SK-N-SH treated with all-trans-retinoic acid at 6 μM for 48 hours (cell line): ENCODE data around the gene FAXDC2.

Experiments used
- ATAC-seq: fragments of 200-7000 bp; cut with Tn5 transposase; 3 replicates; pipeline ENCODE4 v1.9.1; 2020; ENCODE audit warnings: mild to moderate bottlenecking, moderate library complexity
- ARNTL ChIP-seq: fragments of 450-650 bp; formaldehyde crosslinking; IDR thresholded peaks from 2 replicates; pipeline ENCODE4 v1.5.0; 2020; ENCODE audit warnings: low read depth, mild to moderate bottlenecking, moderate library complexity, borderline replicate concordance
- BACH2 ChIP-seq: fragments of 250-450 bp; sonication (Bioruptor Pico); IDR thresholded peaks from 2 replicates; pipeline ENCODE4 v1.9.0; 2021; ENCODE audit warnings: mild to moderate bottlenecking, borderline replicate concordance
- CSDC2 ChIP-seq: fragments of 250-450 bp; sonication (Bioruptor Pico); IDR thresholded peaks from 2 replicates; pipeline ENCODE4 v1.5.0; 2020; ENCODE audit warnings: mild to moderate bottlenecking, moderate library complexity
- ESRRG ChIP-seq: fragments of 250-450 bp; sonication (Bioruptor Pico); IDR thresholded peaks from 2 replicates; pipeline ENCODE4 v1.6.1; 2021; ENCODE audit warnings: mild to moderate bottlenecking
- GLIS3 ChIP-seq: fragments of 250-450 bp; sonication (Bioruptor Pico); IDR thresholded peaks from 2 replicates; pipeline ENCODE4 v1.5.0; 2020; ENCODE audit warnings: mild to moderate bottlenecking, moderate library complexity
- ISL1 ChIP-seq: fragments of 250-450 bp; sonication (Bioruptor Pico); IDR thresholded peaks from 2 replicates; pipeline ENCODE4 v2.1.2; 2022; ENCODE audit warnings: mild to moderate bottlenecking, moderate library complexity
- OSR1 ChIP-seq: fragments of 250-450 bp; sonication (Bioruptor Pico); IDR thresholded peaks from 2 replicates; pipeline ENCODE4 v1.8.0; 2022; ENCODE audit warnings: moderate library complexity, mild to moderate bottlenecking, inconsistent platforms
- PPARA ChIP-seq: fragments of 250-450 bp; sonication (Bioruptor Pico); IDR thresholded peaks from 2 replicates; pipeline ENCODE4 v1.5.0; 2020; ENCODE audit warnings: mild to moderate bottlenecking, borderline replicate concordance
- RARB ChIP-seq: fragments of 250-450 bp; sonication (Bioruptor Pico); IDR thresholded peaks from 2 replicates; pipeline ENCODE4 v1.8.0; 2021; ENCODE audit warnings: mild to moderate bottlenecking, moderate library complexity
- SNAI2 ChIP-seq: fragments of 250-450 bp; sonication (Bioruptor Pico); IDR thresholded peaks from 2 replicates; pipeline ENCODE4 v1.5.0; 2020; ENCODE audit warnings: mild to moderate bottlenecking, moderate library complexity
- TCF4 ChIP-seq: fragments of 250-450 bp; sonication (Bioruptor Pico); IDR thresholded peaks from 2 replicates; pipeline ENCODE4 v1.8.0; 2021; ENCODE audit warnings: mild to moderate bottlenecking, moderate library complexity, borderline replicate concordance
- TOX ChIP-seq: fragments of 250-450 bp; sonication (Bioruptor Pico); IDR thresholded peaks from 2 replicates; pipeline ENCODE4 v1.8.0; 2021; ENCODE audit warnings: mild to moderate bottlenecking, moderate library complexity, borderline replicate concordance
- ZC3H10 ChIP-seq: fragments of 250-450 bp; sonication (Bioruptor Pico); IDR thresholded peaks from 2 replicates; pipeline ENCODE4 v1.5.1; 2021; ENCODE audit warnings: mild to moderate bottlenecking, moderate library complexity
- ZFP3 ChIP-seq: fragments of 250-450 bp; sonication (Bioruptor Pico); IDR thresholded peaks from 2 replicates; pipeline ENCODE4 v1.5.0; 2020; ENCODE audit warnings: mild to moderate bottlenecking, moderate library complexity
- ZFP30 ChIP-seq: fragments of 450-650 bp; formaldehyde crosslinking; IDR thresholded peaks from 2 replicates; pipeline ENCODE4 v1.5.0; 2022; ENCODE audit warnings: mild to moderate bottlenecking, moderate library complexity
- ZNF565 ChIP-seq: fragments of 450-650 bp; formaldehyde crosslinking; conservative IDR thresholded peaks from 2 replicates; pipeline ENCODE4 v1.5.0; 2020; ENCODE audit warnings: low read depth, mild to moderate bottlenecking, moderate library complexity
- ZNF70 ChIP-seq: fragments of 450-650 bp; formaldehyde crosslinking; IDR thresholded peaks from 2 replicates; pipeline ENCODE4 v1.5.0; 2020; ENCODE audit warnings: mild to moderate bottlenecking, moderate library complexity
- ZNF8 ChIP-seq: fragments of 450-650 bp; formaldehyde crosslinking; IDR thresholded peaks from 2 replicates; pipeline ENCODE4 v1.5.0; 2020; ENCODE audit warnings: mild to moderate bottlenecking, moderate library complexity
- TF ChIP-seq, protein P1 (sequence below): fragments of 250-450 bp; sonication (Bioruptor Pico); IDR thresholded peaks from 2 replicates; pipeline ENCODE4 v1.5.0; 2020; ENCODE audit warnings: mild to moderate bottlenecking, moderate library complexity
- TF ChIP-seq, protein P2 (sequence below): fragments of 250-450 bp; sonication (Bioruptor Pico); IDR thresholded peaks from 2 replicates; pipeline ENCODE4 v1.5.1; 2021; ENCODE audit warnings: mild to moderate bottlenecking, moderate library complexity
- TF ChIP-seq, protein P3 (sequence below): fragments of 250-450 bp; sonication (Bioruptor Pico); IDR thresholded peaks from 2 replicates; pipeline ENCODE4 v1.5.1; 2020; ENCODE audit warnings: low read depth, mild to moderate bottlenecking, moderate library complexity
- TF ChIP-seq, protein P4 (sequence below): fragments of 250-450 bp; sonication (Bioruptor Pico); IDR thresholded peaks from 2 replicates; pipeline ENCODE4 v1.8.0; 2020; ENCODE audit warnings: mild to moderate bottlenecking, moderate library complexity, borderline replicate concordance

FAXDC2 gene

DNA sequence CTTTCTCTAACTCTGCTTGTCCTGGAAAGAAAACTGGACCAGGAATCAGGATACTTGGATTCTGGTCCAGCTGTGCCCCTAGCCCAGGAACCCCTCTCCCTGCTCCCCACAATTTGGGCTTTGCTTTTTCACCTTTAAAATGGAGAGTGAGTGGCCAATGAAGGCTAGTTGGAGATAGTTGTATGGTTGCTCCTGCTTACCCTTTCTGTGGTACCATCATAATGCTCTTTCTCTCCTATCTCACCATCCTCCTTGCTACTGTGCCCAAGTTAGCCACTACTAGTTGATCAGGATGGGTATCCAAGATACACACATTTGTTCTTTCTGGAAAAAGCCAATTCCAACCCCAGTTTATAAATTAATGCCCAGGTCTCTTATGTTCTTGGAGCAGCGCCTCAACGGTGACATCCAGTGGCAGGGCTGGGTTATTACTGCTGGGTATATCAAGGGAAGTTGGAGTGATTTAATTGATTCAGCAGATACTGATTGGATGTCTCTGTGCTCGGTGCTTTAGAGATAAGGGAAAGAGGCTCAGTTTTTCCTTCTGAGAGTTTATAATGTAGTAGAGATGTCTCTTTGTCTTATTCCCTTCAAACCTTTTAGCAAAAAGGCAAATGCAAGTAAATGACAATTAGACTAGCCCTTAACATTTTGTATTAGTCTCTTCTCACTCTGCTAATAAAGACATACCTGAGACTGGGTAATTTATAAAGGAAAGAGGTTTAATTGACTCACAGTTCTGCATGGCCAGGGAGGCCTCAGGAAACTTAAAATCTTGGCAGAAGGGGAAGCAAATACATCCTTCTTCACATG lies 38.5 kb downstream of the FAXDC2 start (continued):
- TF ChIP-seq ZC3H10 (CRISPR knock-in tag) (no peak), ZNF70 (no peak), ESRRG (CRISPR knock-in tag) (no peak), ZNF8 (CRISPR knock-in tag) (no peak), ZFP30 (no peak)

DNA sequence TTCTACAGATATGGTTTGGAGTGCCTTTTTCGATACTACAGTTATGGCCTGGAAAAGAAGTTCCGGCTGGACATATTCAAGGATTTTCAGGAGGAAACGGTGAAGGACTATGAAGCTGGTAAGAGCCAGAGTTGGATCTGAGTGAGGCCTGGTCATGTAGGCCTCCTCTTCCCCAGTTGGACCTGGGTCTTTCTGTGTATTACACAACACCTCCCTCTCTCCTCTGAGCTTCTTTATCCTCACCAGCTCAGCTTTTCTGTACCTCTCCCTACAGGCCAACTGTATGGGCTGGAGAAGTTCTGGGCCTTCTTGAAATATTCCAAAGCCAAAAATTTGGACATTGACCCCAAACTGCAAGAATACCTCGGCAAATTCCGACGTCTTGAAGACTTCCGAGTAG lies 39.2 kb downstream of the FAXDC2 start:
- peak; percentile 15; the same call in 1 of the 3 replicates for ATAC-seq
- TF ChIP-seq GLIS3 (CRISPR knock-in tag) (no peak), TOX (CRISPR knock-in tag) (no peak), ISL1 (CRISPR knock-in tag) (no peak), ZNF565 (CRISPR knock-in tag) (no peak), ZFP3 (CRISPR knock-in tag) (no peak), CSDC2 (CRISPR knock-in tag) (no peak), BACH2 (CRISPR knock-in tag) (no peak), ZFP30 (no peak), SNAI2 (CRISPR knock-in tag) (no peak), PPARA (CRISPR knock-in tag) (no peak)
- TF ChIP-seq, protein P1, sequence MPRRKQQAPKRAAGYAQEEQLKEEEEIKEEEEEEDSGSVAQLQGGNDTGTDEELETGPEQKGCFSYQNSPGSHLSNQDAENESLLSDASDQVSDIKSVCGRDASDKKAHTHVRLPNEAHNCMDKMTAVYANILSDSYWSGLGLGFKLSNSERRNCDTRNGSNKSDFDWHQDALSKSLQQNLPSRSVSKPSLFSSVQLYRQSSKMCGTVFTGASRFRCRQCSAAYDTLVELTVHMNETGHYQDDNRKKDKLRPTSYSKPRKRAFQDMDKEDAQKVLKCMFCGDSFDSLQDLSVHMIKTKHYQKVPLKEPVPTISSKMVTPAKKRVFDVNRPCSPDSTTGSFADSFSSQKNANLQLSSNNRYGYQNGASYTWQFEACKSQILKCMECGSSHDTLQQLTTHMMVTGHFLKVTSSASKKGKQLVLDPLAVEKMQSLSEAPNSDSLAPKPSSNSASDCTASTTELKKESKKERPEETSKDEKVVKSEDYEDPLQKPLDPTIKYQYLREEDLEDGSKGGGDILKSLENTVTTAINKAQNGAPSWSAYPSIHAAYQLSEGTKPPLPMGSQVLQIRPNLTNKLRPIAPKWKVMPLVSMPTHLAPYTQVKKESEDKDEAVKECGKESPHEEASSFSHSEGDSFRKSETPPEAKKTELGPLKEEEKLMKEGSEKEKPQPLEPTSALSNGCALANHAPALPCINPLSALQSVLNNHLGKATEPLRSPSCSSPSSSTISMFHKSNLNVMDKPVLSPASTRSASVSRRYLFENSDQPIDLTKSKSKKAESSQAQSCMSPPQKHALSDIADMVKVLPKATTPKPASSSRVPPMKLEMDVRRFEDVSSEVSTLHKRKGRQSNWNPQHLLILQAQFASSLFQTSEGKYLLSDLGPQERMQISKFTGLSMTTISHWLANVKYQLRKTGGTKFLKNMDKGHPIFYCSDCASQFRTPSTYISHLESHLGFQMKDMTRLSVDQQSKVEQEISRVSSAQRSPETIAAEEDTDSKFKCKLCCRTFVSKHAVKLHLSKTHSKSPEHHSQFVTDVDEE (CRISPR knock-in tag), result no peak
- TF ChIP-seq, all 23 proteins: peak for 0

DNA sequence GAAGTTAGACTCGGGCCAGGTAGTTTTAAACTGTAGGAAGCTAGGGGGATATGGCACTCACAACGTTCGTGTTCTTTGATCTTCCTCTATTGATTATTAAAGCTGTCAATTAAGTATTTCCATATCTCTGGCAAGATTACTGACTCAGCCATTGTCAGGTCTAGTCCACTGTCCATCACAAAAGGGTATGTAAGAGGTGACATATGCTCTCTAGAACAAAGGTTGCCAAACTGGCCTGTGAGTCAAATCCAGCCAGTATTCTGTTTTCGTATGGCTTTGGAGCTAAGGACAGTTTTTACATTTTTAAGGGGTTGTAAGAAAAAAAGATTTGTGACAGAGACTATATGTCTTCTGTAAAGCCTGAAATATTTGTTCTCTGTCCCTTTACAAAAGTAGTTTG lies 44.2 kb downstream of the FAXDC2 start:
- no peak for ATAC-seq
- TF ChIP-seq RARB (CRISPR knock-in tag), result no peak
- TF ChIP-seq CSDC2 (CRISPR knock-in tag), result no peak
- TF ChIP-seq, protein P2, sequence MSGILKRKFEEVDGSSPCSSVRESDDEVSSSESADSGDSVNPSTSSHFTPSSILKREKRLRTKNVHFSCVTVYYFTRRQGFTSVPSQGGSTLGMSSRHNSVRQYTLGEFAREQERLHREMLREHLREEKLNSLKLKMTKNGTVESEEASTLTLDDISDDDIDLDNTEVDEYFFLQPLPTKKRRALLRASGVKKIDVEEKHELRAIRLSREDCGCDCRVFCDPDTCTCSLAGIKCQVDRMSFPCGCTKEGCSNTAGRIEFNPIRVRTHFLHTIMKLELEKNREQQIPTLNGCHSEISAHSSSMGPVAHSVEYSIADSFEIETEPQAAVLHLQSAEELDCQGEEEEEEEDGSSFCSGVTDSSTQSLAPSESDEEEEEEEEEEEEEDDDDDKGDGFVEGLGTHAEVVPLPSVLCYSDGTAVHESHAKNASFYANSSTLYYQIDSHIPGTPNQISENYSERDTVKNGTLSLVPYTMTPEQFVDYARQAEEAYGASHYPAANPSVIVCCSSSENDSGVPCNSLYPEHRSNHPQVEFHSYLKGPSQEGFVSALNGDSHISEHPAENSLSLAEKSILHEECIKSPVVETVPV (CRISPR knock-in tag), result no peak
- no peak for TF ChIP-seq ZC3H10 (CRISPR knock-in tag)
- TF ChIP-seq OSR1 (CRISPR knock-in tag), result no peak
- no peak for TF ChIP-seq ZNF565 (CRISPR knock-in tag)
- TF ChIP-seq, protein P3, sequence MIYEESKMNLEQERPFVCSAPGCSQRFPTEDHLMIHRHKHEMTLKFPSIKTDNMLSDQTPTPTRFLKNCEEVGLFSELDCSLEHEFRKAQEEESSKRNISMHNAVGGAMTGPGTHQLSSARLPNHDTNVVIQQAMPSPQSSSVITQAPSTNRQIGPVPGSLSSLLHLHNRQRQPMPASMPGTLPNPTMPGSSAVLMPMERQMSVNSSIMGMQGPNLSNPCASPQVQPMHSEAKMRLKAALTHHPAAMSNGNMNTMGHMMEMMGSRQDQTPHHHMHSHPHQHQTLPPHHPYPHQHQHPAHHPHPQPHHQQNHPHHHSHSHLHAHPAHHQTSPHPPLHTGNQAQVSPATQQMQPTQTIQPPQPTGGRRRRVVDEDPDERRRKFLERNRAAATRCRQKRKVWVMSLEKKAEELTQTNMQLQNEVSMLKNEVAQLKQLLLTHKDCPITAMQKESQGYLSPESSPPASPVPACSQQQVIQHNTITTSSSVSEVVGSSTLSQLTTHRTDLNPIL, result no peak
- no peak for TF ChIP-seq ZNF8 (CRISPR knock-in tag)
- no peak for TF ChIP-seq TCF4 (CRISPR knock-in tag)
- TF ChIP-seq TOX (CRISPR knock-in tag), result no peak
- TF ChIP-seq ZFP30, result no peak
- TF ChIP-seq, protein P4, sequence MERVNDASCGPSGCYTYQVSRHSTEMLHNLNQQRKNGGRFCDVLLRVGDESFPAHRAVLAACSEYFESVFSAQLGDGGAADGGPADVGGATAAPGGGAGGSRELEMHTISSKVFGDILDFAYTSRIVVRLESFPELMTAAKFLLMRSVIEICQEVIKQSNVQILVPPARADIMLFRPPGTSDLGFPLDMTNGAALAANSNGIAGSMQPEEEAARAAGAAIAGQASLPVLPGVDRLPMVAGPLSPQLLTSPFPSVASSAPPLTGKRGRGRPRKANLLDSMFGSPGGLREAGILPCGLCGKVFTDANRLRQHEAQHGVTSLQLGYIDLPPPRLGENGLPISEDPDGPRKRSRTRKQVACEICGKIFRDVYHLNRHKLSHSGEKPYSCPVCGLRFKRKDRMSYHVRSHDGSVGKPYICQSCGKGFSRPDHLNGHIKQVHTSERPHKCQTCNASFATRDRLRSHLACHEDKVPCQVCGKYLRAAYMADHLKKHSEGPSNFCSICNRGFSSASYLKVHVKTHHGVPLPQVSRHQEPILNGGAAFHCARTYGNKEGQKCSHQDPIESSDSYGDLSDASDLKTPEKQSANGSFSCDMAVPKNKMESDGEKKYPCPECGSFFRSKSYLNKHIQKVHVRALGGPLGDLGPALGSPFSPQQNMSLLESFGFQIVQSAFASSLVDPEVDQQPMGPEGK (CRISPR knock-in tag), result no peak
- TF ChIP-seq ARNTL (CRISPR knock-in tag), result no peak
- no peak for TF ChIP-seq BACH2 (CRISPR knock-in tag)
- TF ChIP-seq ESRRG (CRISPR knock-in tag), result no peak
- no peak for TF ChIP-seq ZFP3 (CRISPR knock-in tag)
